HG03469 (cell line): Measurements from ENCODE around the gene SETD3.

Experiments used
- ATAC-seq: cut with Tn5 transposase; IDR thresholded peaks from one replicate; pipeline ENCODE4 v1.9.1; 2021; ENCODE audit warnings: mild to moderate bottlenecking, moderate library complexity, moderate number of reproducible peaks; ENCODE audit not compliant: unreplicated experiment

Gene SETD3

GRCh38 chr14:99401211-99401610 is 79.4 kb downstream of the SETD3 start:
- ATAC-seq: no peak

GRCh38 chr14:99397698-99398097 is 83.0 kb downstream of the SETD3 start:
- no peak for ATAC-seq

- ATAC-seq: no peak
These were observed 84.6 kb downstream of the SETD3 start for GRCh38 chr14:99395909-99396530.

- ATAC-seq: no peak
These were observed 86.0 kb downstream of the SETD3 start for GRCh38 chr14:99394602-99395156.

- ATAC-seq: no peak
These were observed 87.5 kb downstream of the SETD3 start for GRCh38 chr14:99393059-99393655.

GRCh38 chr14:99391671-99392070 is 89.0 kb downstream of the SETD3 start:
- no peak for ATAC-seq

- no peak for ATAC-seq
These were observed 91.4 kb downstream of the SETD3 start for GRCh38 chr14:99389174-99389826.

GRCh38 chr14:99388286-99388685 is 92.4 kb downstream of the SETD3 start:
- ATAC-seq: no peak

GRCh38 chr14:99387880-99388279 is 92.8 kb downstream of the SETD3 start:
- ATAC-seq: no peak

- no peak for ATAC-seq
These were observed 95.9 kb downstream of the SETD3 start for GRCh38 chr14:99384450-99385417.

- no peak for ATAC-seq
These were observed 96.9 kb downstream of the SETD3 start for GRCh38 chr14:99383472-99384449.

GRCh38 chr14:99382781-99383471 is 97.7 kb downstream of the SETD3 start:
- no peak for ATAC-seq

- no peak for ATAC-seq
These were observed 98.6 kb downstream of the SETD3 start for GRCh38 chr14:99382071-99382470.

- no peak for ATAC-seq
These were observed 99.0 kb downstream of the SETD3 start for GRCh38 chr14:99381688-99382060.

- no peak for ATAC-seq
These were observed 99.5 kb downstream of the SETD3 start for GRCh38 chr14:99380991-99381687.

GRCh38 chr14:99380402-99380801 is 100.3 kb downstream of the SETD3 start:
- no peak for ATAC-seq

- no peak for ATAC-seq
These were observed 101.9 kb downstream of the SETD3 start for GRCh38 chr14:99378782-99379214.

GRCh38 chr14:99377951-99378350 is 102.7 kb downstream of the SETD3 start:
- ATAC-seq: no peak

- no peak for ATAC-seq
These were observed 105.7 kb downstream of the SETD3 start for GRCh38 chr14:99374964-99375363.
